Inflammatory macrophage treated with lipopolysaccharide for 4 hours (primary cell): ENCODE data around the gene RPS3.
A peak's percentile ranks its signal among the peaks of the same experiment; 100 is the strongest.
"Not testable (repeated sequence)": the region's sequence is repeated elsewhere in the genome, so short reads cannot be mapped to it uniquely, and the experiment has no call there.

Experiments used
- DNase-seq: peaks from one replicate; pipeline ENCODE4 v3.0.0-alpha.2; 2020

RPS3 gene

DNA sequence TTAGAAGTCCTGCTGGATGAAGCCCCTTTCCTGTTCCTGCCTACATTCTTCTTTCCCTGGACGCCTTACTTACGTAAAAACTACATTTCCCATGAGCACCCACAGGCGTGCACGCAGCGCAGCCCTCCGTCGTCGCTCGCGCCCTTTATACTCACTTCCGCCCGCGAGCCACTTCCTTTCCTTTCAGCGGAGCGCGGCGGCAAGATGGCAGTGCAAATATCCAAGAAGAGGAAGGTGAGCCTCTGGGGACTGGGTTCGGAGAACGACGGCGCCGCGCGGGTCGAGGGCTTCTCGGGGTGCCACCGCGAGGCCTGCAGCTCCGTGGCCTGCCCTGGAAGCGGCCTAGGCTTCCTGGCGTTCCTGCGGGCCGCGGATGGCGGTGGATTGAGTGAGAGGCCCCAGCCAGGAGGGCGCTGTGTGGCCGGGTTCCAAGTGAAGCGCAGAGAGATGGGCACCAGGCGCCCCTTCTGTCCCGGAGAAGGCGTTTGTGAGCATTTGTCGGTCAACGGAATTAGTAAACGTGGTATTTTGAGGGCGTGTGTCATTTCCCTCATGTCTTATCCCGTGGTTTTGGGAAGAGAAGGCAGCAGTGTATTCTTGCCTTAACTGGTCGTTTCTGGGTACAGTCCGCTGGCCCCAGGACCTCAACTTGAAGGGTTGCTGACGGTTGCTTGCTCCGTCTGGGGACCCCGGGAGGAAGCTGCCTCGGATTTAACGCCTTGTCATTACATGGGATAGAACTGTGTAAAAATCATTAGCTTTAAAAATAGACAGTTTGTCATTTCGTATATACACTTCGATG, at the start of gene RPS3:
RPS3 (plus strand) TSS at position 175 of the 802 bp plus-strand sequence; CDS start at position 205, 30 bp downstream.
- DNase-seq, result peak; percentile 94

DNA sequence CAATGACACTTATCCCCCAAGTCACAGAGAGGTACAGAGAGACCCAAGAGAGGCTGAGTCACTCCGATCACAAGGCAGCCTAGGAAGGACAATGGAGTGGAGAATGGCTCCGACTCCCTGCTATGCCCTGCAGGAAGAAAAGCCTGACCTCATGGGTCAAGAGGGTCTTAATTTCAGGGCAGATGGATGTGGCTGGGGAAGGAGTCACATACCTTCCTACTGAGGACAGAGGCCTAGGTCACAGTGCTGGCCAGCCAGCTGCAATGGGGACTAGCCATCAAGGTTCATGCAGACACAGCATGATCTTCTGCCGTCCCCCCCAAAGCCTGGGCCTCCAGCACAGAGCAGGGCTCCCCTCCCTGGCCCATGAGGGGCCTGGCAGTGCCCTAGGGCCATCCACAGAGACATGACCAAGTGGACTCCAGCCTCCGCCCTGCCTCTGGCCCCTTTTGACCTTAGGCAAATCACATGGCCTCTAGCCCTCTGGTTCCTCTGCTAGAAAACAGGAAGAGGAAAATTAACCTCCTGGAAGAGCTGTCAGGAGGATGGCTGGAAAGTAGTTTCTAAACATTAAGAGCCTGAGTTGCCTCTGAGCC, 49.7 kb upstream of the RPS3 start:
- DNase-seq, result peak; percentile 85

DNA sequence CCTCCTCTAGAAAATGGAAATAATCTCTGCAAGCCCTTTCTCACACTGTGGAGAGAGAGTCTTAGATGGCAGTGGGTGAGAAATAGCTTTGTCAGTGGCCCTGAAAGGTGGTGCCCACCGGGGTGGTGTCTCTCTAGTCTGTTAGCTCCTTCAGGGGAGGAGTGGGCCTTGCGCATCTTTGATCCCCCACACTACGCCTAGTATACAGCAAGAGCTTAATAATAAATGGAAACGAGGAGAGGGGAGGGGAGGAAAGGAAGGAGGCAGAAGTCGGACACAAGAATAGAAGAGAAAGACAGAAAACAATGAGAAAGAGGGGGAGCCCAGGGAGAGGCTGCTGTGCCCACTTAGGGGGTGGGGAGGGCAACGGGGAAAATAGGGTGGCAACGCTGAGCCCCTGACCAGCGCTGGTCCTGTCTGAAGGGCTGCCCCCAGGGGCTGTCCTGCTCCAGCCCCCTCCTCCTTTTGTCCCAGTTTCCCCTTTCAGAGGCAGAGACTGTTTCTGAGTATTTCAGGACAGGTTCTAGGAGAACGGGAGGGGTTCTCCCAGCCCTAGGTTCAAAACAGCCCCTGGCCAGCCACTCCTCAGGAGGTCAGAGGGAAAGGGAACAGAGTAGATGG, 49.1 kb upstream of the RPS3 start:
- no peak for DNase-seq

DNA sequence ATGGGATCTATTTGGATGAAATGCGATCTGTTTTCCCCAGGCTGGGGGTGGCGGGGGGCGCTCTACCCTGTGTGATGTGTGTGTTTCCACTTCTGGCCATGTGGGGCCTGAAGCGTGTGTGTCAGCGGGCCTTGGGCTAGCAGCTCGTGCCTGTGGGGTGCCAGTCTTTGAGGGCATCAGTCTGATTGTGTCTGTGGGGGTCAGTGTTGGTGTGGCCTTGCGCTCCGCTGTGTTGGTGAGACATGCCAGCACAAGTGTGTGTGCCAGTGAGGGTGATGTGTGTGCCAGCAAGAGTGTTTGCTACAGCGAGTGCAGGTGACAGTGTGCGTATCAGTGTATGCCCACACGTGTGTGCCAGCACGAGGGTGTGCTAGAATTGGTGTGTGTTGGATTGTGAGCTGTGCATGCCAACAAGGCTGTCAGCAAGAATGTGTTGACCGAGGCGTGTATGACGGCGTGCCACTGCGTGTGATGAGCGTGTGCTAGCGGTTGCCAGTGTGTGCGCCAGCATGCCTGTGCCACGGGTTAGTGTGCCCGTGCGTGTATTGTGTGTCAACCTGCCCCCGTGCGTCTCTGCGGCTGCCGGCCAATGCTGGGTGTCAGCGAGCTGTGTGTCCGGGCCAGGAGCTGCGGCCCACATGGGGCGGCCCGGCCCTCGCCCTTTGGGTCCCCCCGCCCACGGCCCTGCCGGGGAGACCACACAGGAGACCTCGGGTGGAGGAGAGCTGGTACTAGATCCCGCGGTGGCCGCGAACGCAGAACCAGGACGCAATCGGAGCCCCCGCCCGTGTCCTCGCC, 48.4 kb upstream of the RPS3 start:
- peak; percentile 43 for DNase-seq

DNA sequence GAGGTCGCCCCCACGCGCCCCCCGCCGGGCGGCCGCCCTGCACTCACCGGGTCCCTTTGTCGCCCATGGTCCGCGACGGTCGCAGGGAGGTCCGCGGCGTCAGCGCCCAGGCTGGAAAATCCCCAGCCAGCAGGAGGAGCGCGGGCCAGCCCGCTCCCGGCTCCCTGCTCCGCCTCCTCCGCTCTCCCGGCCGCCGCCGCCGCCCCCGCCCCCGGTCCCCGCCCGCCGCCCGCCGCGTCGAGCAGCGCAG, 47.9 kb upstream of the RPS3 start, which contains the start of gene ARRB1:
ARRB1 (minus strand) TSS at position 121 of the 250 bp plus-strand sequence; CDS start at position 67, 54 bp downstream.
- no peak for DNase-seq

DNA sequence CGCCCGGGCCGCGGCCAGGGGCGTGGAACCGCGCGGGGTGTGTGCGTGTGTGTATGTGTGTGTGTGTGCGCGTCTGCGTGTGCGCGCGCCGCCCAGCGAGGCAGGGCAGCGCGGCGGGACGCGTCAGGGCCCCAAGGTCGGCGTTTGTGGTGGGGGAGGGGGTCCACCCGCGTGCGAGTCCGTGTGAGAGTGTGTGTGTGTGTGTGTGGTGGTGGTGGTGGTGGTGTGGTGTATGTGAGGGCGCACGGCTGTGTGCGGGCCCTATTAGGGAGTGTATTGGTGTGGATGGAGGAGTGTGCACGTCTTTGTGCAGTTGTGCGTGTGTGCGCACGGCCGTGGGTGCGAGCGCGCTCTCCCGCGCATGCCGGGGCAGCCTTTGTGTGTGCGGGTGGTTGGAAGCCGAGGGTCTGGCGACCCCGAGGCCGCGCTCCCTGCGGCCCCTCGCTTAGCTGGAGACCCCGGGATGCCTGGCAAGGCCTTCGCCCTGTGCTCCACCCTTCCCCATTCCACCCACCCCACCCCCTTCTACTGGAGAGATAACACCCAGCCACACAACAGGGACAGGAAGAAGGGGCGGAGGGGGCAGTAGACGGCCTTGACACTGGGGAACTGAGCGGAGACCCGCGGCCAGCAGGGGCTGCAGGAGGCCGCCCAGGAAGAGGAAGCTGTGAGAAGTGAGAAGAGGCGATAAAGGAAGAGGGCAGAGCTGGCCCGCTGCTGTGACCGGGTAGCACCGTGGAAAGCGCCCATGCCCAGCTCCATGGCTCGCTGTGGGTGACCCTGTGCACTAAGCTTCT, 47.3 kb upstream of the RPS3 start:
- DNase-seq, result peak; percentile 83

DNA sequence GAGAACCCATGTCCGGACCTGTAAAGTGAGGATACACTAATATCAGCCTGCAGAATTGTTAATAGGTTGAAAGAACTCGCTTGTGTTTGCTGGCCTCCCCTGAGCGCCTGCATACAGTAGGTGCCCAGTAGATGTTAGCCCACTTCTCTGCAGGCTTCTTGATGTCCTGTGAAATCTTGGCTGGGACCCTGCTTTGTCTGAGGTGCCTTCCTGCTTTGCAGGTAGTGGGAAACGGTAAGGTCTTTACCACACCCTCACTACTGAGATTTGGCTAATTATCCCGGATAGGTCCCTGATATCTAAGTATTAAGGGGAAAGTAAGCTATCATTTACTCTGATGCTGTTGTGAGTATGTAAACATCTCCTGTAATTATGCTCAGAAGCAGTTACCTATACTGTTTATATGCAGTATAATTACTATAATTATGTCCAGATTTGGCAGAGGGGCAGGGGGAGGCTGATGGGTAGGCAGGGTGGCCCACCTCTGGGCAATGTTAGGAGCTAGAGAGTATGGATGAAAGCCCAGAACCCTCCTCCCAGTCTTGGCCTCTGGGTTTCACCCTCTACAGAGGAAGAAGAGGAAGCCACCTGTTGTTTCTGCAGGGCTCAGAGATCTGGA, 46.6 kb upstream of the RPS3 start:
- DNase-seq, result no peak

DNA sequence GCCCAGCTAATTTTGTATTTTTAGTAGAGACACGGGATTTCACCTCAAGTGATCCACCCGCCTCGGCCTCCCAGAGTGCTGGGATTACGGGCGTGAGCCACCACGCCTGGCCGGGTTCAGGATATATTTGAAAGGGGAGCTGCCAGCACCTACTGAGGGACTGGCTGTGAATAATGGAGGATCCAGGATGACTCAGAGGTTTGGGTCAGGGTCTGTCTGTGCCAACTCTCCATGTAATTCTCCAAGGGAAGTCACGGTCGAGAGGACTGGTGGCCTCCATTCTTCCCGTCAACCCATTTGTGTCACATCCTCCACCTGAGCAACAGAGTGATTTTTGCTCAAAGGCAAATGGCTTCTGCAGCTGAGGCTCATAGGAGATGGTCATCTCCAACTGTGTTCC, 44.3 kb upstream of the RPS3 start:
- DNase-seq, result no peak

DNA sequence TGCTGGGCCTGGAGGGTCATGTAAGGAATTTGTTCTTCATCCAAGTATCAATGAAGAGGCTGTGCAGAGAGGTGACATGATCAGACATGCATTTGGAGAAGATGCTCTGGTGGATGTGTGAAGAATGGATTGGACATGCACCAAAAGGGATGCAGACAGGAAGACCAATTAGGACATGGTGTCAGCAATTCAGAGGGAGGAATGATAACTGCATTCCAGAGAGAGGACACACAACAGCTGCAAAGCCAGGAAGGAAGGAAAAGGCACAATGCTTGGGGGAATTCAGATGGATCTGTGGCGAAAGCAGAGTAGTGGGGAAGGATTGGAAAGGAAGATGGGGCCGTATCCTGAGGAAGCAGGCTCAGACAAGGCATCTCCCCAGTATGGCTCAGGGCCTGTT, 42.7 kb upstream of the RPS3 start:
- no peak for DNase-seq

DNA sequence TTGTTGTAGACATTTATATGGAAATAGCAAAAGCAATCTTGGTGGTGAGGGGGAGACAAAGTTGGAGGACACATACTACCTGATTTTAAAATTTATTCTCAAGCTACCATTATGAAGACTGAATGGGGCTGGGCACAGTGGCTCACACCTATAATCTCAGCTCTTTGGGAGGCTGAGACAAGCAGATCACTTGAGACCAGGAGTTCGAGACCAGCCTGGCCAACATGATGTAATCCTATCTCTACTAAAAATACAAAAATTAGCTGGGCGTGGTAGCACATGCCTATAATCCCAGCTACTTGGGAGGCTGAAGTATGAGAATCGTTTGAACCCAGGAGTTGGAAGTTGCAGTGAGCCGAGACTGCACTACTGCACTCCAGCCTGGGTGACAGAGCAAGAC, 37.0 kb upstream of the RPS3 start:
- DNase-seq, result not testable (repeated sequence)

DNA sequence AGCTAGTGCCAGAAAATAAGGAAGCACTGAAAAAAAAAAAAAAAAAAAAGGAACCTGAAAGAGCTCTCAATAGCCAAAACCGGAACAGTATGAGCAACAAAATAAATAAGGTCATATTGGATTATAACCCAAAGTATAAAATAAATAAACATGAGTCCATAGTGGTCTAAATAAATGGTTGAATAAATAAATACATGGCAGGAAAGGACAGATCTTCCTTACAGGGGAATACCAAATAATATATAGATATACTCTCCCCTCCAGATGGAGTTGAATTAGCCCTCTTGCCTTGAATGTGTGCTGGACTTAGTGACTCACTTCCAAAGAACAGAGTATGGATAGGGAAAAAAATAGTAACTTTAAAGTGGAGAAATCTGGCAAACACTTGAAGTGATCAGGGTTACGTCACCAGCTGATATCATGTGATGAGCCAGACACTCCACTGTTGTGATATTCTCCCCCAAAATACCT, 33.6 kb upstream of the RPS3 start:
- peak; percentile 89 for DNase-seq

DNA sequence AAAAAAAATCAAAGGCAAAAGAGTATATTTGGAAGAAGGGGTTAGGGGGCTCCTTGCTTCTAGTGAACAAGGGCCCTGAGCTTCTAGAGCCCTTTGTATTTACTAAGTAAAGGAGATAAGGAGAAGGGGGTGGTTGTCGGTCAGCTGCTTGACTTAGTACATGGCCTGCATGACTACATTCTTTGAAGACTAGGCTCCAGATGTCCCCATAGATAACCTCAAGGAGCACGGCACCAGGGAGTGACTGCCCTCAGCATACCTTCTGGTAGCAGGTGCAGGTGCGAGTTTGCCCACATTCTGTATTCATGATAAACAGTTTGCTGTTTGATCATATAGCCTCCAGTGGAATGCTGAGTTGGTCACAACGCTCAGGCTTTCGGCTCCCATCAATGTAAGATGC, 32.5 kb upstream of the RPS3 start:
- DNase-seq, result not testable (repeated sequence)

DNA sequence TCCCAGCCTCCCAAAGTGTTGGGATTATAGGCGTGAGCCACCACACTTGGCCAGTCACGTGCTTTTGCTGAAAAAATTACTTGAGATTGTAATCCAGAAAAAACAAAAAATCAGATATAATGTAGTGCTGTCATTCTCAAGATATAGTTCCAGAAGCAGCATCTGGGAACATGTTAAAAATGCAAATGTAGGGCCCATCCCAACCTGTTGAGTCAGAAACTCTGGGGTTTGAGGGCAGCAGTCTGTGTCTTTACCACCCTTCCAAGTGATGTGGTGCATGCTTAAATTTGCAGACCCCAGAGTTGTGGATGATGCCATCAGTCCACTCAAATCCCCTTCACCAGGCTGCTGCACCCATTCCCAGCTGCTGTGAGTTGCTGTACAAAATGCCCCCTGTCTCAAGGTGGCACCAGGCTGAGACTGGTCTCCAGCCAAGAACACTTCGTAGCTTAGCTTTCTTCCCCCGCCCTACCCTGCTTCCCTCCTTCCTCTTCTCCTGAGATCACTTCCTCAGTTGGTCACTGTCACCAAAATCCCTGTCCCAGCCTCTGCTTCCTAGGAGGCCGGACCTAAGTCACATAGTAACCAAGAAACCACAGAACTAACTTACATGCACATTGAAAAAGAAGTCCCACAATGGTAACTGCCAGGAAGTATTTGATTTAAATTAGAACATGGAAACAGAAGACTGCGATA, 29.6 kb upstream of the RPS3 start:
- DNase-seq, result peak; percentile 85

DNA sequence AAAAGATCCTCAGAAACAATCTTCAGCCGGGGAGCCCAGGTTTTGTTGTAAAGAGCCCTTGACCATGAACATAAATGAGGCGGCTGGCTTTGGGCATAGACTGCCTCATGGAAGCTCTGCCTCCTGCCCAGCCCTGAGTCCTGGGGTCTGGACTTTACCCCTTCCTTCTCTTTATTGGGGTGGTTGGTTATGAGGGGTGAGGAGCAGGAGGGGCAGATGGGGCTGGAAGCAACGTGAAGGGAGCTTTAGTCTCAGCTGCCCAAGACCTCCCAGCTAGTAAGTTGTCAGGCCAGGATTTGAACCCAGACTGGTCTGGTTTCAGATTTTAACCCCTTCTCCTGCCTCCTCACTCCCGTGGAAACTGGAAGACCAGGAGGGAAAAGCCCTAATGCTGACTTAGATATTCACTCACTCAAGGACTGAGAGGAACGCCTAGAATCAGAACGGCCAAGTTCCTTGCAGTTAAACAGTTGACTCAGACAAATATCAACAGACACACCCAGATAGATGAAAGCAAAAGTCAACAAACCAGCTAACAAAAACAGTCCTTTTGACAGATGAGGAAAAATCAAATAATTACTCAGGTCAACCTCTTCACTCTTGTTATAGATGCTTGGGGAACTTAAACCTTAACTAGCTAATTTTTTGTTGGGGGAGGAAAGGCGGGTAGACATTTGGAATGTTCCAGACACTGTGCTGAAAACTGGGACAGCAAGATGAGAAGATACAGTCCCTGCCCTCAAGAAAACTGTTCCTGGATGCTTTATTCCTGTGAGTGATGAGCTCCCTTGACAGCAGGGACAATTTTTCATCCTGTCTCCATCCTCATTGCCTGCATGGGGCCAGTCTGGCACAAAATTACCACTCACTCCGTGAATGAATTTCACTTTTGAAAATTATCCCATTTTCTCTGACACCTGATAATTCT, 27.1 kb upstream of the RPS3 start:
- peak; percentile 59 for DNase-seq

DNA sequence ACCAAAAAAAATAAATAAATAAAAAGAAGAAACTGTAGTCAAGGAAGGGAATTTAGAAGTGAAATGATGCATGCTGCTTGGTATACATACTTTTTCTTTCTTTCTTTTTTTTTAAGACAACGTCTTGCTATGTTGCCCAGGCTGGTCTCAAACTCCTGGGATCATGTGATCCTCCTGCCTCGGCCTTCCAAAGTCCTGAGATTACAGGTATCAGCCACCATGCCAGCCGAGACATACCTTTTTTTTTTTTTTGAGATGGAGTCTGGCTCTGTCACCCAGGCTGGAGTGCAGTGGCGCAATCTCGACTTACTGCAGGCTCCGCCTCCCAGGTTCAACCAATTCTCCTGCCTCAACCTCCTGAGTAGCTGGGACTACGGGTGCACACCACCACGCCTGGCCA, 26.1 kb upstream of the RPS3 start:
- no peak for DNase-seq

DNA sequence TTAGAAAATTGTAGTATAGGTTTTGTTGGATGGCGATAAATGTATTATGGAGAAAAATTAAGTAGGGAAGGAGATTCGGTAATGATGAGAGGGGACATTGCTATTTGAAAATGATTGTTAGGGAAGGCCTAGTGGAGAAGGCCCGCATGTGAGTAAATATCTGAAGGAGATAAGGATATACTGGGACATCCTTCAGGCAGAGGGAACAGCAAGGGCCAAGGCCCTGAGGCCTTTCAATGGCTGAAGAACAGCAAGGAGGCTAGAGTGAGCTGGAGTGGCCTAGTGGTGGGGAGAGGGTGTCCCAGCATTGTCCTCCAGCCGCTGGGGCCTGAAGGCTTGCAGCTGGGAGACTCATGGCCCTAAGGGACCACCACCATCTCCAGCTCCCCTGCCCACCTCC, 24.7 kb upstream of the RPS3 start:
- no peak for DNase-seq

DNA sequence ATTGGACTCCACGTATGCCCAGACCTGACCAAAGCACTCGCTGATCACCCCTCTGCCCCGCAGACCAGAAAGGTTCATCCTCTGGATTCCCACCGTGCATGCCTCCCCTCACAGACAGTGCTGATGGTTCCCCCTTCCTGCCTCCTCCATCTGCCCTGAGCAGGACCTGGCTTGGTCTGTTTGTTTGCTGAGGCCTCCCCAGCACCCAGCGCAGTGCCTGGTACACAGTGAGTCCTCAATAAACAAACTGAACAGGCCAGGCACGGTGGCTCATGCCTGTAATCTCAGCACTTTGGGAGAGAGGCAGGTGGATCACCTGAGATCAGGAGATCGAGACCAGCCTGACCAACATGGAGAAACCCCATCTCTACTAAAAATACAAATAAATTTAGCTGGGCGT, 23.7 kb upstream of the RPS3 start:
- DNase-seq, result no peak

DNA sequence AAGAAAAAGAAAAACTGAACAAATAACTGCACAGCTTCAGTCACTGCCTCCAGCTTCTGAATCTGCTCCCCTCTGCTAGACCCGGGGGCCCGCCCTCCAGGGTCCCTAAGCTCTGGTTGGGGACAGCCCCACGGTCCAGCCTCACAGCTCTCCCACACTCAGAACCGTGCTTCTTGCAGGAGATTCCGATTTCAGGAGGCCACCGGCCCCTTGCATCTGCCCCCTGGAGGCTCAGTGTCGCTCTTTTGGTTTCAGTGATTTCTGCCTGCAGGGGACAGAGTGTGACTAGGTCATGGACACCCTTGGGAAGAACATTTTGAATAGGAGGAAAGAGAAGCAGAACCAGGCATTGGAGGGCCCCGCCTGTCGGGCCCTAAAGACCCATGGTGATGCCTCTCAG, 23.1 kb upstream of the RPS3 start:
- DNase-seq, result no peak

DNA sequence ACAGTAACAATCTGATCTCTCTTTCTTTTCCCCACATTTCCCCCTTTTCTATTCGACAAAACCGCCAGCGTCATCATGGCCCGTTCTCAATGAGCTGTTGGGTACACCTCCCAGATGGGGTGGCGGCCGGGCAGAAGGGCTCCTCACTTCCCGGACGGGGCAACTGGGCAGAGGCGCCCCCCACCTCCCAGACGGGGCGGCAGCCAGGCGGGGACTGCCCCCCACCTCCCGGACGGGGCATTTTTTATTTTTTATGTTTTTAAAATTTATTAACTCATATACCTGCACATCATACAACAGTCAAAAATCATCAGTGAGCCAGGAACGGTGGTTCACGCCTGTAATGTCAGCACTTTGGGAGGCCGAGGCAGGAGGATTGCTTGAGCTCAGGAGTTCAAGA, 20.5 kb upstream of the RPS3 start:
- not testable (repeated sequence) for DNase-seq

DNA sequence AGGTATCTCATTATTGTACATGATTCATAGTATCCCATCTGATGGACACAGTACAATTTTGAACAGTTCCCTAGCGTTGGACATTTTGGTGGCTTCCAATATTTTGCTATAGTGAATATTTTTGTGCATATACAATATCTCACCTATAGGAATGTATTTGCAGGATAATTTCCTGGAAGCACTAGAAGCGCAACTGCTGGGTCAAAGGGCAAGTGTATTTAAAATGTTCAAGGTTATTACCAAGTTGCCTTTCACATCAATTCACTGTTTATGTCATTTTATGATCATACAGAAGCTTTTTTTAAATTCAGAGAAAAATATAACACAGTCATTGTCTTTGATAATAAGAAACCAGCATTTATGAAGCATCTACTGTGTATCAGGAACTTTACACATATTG, 19.1 kb upstream of the RPS3 start:
- no peak for DNase-seq
